T-helper 1 cell treated with Interleukin-12 subunit alpha and Interleukin-12 subunit beta and Interleukin-4 antibody, amounts not matched to agents 30 μg/mL and 1 μg/mL, for 36 hours (primary cell): ENCODE measurements around the gene FAM171A1.
A peak's percentile ranks its signal among the peaks of the same experiment; 100 is the strongest.

Experiments used
- H3K27ac Mint-ChIP-seq: one replicate; pipeline ENCODE4 v1.8.0; 2021; ENCODE audit warnings: mild to moderate bottlenecking, mixed read lengths
- H3K27me3 Mint-ChIP-seq: one replicate; pipeline ENCODE4 v1.8.0; 2021; ENCODE audit warnings: low read depth, mixed read lengths
- H3K36me3 Mint-ChIP-seq: one replicate; pipeline ENCODE4 v1.8.0; 2021; ENCODE audit warnings: low read depth, mixed read lengths
- H3K4me1 Mint-ChIP-seq: one replicate; pipeline ENCODE4 v1.8.0; 2021; ENCODE audit warnings: low read depth, mixed read lengths
- H3K4me3 Mint-ChIP-seq: one replicate; pipeline ENCODE4 v1.8.0; 2021; ENCODE audit warnings: mild to moderate bottlenecking, moderate library complexity, mixed read lengths
- H3K9me3 Mint-ChIP-seq: one replicate; pipeline ENCODE4 v1.8.0; 2021; ENCODE audit warnings: mixed read lengths

The FAM171A1 gene

DNA sequence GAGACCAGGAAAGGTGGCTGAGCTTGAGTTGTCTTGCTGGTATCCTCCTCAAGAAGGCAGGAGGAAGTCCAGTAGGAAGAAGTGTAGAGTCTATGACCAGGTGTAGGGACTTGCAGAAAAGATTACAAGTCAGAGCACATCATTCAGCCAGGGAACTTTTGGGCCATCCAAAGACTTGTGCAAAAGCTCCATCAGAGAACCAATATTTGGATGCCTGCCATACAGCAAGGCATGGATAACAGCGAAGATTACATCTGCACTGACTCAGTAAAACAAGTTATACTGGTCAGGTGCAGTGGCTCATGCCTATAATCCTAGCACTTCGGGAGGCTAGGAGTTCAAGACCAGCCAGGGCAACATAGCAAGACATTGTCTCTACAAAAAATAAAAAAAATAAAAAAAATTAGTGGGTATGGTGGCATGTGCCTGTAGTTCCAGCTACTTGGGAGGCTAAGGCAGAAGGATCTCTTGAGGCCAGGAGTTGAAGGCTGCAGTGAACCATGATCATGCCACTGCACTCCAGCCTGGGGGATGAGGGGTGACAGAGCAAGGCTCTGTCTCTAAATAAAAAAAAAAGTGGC, 189.4 kb downstream of the FAM171A1 start:
- Mint-ChIP-seq H3K4me3 (no peak overlapping the region), H3K36me3 (peaks cover 5% of the 10 kb centered on the region), H3K4me1 (peaks cover 15% of the 10 kb centered on the region), H3K27ac (no peak overlapping the region), H3K9me3 (no peaks in the 10 kb centered on the region), H3K27me3 (peaks cover 6% of the 10 kb centered on the region)

GRCh38 chr10:15180736-15181135, 190.4 kb downstream of the FAM171A1 start:
- Mint-ChIP-seq H3K36me3 (peaks cover 5% of the 10 kb centered on the region), H3K4me1 (peaks cover 8% of the 10 kb centered on the region), H3K27ac (no peak overlapping the region), H3K9me3 (no peaks in the 10 kb centered on the region), H3K4me3 (no peak overlapping the region), H3K27me3 (peaks cover 7% of the 10 kb centered on the region)

- no peaks in the 10 kb centered on the region for H3K36me3 Mint-ChIP-seq
- H3K4me3 Mint-ChIP-seq = no peak overlapping the region
- H3K27me3 Mint-ChIP-seq = peaks cover 6% of the 10 kb centered on the region
- no peak overlapping the region for H3K27ac Mint-ChIP-seq
- H3K4me1 Mint-ChIP-seq = peaks cover 3% of the 10 kb centered on the region
- no peaks in the 10 kb centered on the region for H3K9me3 Mint-ChIP-seq
Observed at GRCh38 chr10:15176269-15176668, 194.8 kb downstream of the FAM171A1 start.

GRCh38 chr10:15175587-15175986, 195.5 kb downstream of the FAM171A1 start:
- H3K4me3 Mint-ChIP-seq = no peak overlapping the region
- H3K36me3 Mint-ChIP-seq = no peaks in the 10 kb centered on the region
- peaks cover 6% of the 10 kb centered on the region for H3K27me3 Mint-ChIP-seq
- no peaks in the 10 kb centered on the region for H3K9me3 Mint-ChIP-seq
- H3K4me1 Mint-ChIP-seq = peaks cover 7% of the 10 kb centered on the region
- H3K27ac Mint-ChIP-seq = no peak overlapping the region

- no peak overlapping the region for H3K4me3 Mint-ChIP-seq
Observed at GRCh38 chr10:15172306-15172840, 198.7 kb downstream of the FAM171A1 start.

GRCh38 chr10:15169555-15170401, 201.3 kb downstream of the FAM171A1 start:
- H3K4me1 Mint-ChIP-seq = peaks cover 36% of the 10 kb centered on the region
- no peaks in the 10 kb centered on the region for H3K9me3 Mint-ChIP-seq
- H3K27ac Mint-ChIP-seq = peak overlapping the region; percentile 91
- H3K4me3 Mint-ChIP-seq = peak overlapping the region; percentile 82
- peaks cover 3% of the 10 kb centered on the region for H3K27me3 Mint-ChIP-seq
- H3K36me3 Mint-ChIP-seq = no peaks in the 10 kb centered on the region

More at GRCh38 chr10:15172306-15172840, 198.7 kb downstream of the FAM171A1 start:
- Mint-ChIP-seq H3K36me3 (no peaks in the 10 kb centered on the region), H3K4me1 (peaks cover 26% of the 10 kb centered on the region), H3K9me3 (no peaks in the 10 kb centered on the region), H3K27me3 (peaks cover 6% of the 10 kb centered on the region), H3K27ac (no peak overlapping the region)

DNA sequence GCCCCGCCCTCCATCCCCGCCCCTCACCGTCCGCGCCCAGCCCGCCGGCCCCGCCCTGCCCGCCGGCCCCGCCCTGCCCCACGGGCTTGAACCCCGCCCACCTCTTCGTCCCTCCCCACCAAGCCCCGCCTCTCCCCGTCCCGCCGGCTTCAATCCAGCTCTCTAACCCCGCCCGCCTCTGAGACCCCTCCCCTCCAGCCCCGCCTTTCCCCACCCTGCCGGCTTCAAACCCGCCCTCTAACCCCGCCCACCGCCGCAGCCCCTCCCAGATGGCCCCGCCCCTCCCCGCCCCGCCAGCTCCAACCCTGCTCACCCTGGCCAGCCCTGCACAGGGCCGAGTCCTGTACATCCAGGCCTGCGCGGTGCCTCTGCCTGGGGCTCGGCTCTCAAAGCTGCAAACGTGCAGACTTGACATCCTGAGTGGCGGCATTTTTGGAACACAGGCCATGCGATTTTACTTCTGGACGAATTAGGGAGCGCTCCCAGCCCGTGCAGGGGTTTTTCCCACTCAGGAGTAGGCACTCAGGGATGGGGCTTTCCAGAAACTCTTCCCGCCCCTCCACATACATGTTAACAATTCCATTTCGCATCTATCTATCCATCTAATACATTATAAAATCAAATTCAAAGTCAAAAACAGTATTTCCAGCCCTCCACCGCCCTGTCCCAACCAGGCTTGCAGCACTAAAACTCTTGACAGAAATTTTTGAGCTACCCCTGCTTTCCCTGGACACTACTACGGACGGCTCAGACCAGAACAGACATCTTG, 202.1 kb downstream of the FAM171A1 start:
- Mint-ChIP-seq H3K27me3 (peaks cover 3% of the 10 kb centered on the region), H3K4me3 (peak overlapping the region; percentile 82), H3K4me1 (peaks cover 39% of the 10 kb centered on the region), H3K36me3 (no peaks in the 10 kb centered on the region), H3K9me3 (no peaks in the 10 kb centered on the region), H3K27ac (peak overlapping the region; percentile 91)

DNA sequence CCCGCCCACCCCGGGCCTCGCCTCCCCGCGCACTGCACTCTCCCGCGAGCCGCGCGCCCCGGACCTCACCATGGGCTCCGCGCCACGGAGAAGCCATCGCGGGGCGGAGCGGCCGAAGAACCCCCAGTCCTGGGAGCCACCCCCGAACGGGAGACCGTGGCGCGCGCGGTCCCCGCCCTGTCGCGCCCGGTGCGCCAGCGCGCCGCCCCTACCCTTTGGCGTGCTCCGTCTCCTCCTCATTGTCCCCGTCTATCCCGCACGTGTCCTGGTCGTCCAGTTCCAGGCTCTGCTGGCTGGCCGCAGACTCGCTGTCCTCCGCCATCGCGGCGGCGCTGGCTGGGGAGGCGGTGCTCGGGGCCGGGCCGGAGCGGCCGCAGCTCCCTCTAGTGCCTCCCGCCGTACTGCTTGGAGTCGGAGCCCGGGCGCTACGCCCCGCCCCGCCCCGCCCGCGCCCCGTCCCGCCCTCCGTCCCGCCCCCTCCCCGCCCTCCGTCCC, 202.8 kb downstream of the FAM171A1 start, which contains the start of gene NMT2:
Gene NMT2, minus strand, starts transcription at position 403 of the 495 bp plus-strand sequence. Its CDS starts 81 bp downstream, at position 322.
- Mint-ChIP-seq H3K9me3 (no peaks in the 10 kb centered on the region), H3K27ac (peak within 1 kb of the TSS; percentile 91), H3K4me3 (peak within 1 kb of the TSS; percentile 91), H3K27me3 (peaks cover 2% of the 10 kb centered on the region), H3K36me3 (peaks cover 2% of the 10 kb centered on the region), H3K4me1 (peaks cover 38% of the 10 kb centered on the region)

DNA sequence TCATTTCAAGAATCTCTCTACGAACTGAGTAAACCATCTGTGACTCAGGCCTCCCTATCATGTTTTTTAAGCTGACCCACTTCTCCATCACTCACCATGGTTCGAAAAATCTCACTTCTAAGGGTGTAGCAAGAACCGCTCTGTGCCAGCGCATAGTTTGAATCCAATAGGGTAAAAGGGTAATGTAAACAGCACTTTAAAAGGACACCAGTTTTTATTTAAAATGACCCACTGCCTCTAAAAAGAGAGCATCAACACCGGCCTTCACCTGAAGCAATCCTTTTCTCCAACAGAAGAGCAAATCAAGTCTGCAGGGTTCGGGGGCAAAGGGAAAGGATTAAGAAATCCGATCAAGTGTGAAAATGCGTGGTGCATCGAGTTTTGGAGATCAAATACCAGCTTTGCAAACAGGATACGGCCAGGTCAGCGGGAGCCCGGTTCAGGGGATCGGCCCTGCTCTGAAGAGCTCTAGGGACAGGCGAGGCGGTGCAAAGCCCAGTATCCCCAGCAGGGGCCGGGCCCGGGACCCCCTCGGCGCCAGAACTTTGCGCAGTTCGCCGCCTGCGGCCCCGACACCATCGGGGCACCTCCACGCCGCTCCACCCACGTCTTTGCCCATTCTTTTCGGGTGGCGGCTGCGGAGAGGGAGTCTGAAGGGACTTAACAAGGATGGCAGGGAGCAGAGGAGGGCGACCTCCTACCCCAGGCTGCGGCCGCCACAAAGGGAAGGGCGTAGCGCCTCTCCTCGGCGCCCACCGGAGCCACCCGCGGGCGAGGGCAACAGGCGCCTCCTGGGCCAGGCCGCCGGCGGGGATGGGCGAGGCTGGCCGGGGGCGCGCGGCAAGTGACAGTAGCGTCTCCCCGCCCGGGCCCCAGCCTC, 203.4 kb downstream of the FAM171A1 start:
- Mint-ChIP-seq H3K4me3 (peak overlapping the region; percentile 86), H3K4me1 (peaks cover 37% of the 10 kb centered on the region), H3K9me3 (no peaks in the 10 kb centered on the region), H3K27me3 (no peaks in the 10 kb centered on the region), H3K27ac (peak overlapping the region; percentile 62), H3K36me3 (peaks cover 3% of the 10 kb centered on the region)

GRCh38 chr10:15166325-15166724, 204.8 kb downstream of the FAM171A1 start:
- Mint-ChIP-seq H3K9me3 (no peaks in the 10 kb centered on the region), H3K27ac (no peak overlapping the region), H3K27me3 (no peaks in the 10 kb centered on the region), H3K4me3 (peak overlapping the region; percentile 86), H3K36me3 (peaks cover 3% of the 10 kb centered on the region), H3K4me1 (peaks cover 37% of the 10 kb centered on the region)

DNA sequence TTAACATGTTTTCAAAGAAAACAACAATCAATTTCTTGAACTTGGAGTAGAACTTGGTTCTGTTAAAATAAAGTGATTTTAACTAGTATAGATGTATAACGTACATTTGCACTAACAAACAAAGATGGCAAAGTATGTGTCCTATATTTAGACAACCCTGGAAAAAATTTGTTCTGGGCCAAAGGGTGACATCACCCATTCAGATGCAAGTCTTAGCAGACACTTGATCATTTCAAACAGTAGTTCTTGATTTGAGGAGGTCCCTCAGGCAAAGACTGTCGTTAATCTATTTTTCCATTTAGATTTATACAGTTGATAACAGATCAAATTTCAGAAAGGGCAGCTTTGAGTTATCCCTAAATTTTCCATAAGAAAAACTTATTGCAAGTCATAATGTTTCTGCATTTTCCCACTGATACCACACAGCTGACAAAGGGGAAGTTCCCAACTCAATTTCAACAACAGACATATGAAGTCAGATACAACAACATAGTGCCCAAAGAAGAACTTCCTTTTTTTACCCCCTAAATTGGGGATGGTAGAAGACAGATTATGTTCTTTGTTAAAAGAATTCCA, 207.7 kb downstream of the FAM171A1 start:
- no peaks in the 10 kb centered on the region for H3K27me3 Mint-ChIP-seq
- H3K4me1 Mint-ChIP-seq = peaks cover 22% of the 10 kb centered on the region
- H3K27ac Mint-ChIP-seq = no peak overlapping the region
- H3K9me3 Mint-ChIP-seq = no peaks in the 10 kb centered on the region
- peaks cover 6% of the 10 kb centered on the region for H3K36me3 Mint-ChIP-seq
- H3K4me3 Mint-ChIP-seq = no peak overlapping the region
